GM12878 (cell line): Measurements from ENCODE around the gene OR2A5. TPM values are rescaled to one million over a fixed set of nuclear protein-coding genes. Genes with fewer than 3 reads are reported as not detected.

Experiments used
- ATAC-seq: fragments of 200-7000 bp; cut with Tn5 transposase; 3 replicates; pipeline ENCODE4 v1.9.1; 2020; ENCODE audit warnings: mild to moderate bottlenecking, moderate library complexity
- BruUV-seq: library from RNA; stranded (reverse); fragments of 400-500 nt; replicated peaks from 2 replicates; lab custom pipeline; 2021; lab: Mats Ljungman, UMichigan
- CTCF ChIA-PET: fragments of 300-600 bp; sonication (Branson Sonifier 250); formaldehyde crosslinking; extraction: SDS; loops from one replicate; lab custom pipeline; 2021; ENCODE audit warnings: inconsistent platforms; lab: Yijun Ruan, JAX
- POLR2A ChIA-PET: fragments of 350-600 bp; formaldehyde crosslinking; extraction: SDS; loops from one replicate; lab custom pipeline; 2021; ENCODE audit warnings: inconsistent platforms; lab: Charles Lee
- RAD21 ChIA-PET: fragments of 300-600 bp; sonication (Branson Sonifier 250); formaldehyde crosslinking; loops from one replicate; lab custom pipeline; 2023; ENCODE audit warnings: antibody characterized with exemption; ENCODE audit not compliant: unreplicated experiment; lab: Charles Lee
- SMC1A ChIA-PET: fragments of 300-600 bp; sonication (Branson Sonifier 250); formaldehyde crosslinking; loops from one replicate; lab custom pipeline; 2023; ENCODE audit not compliant: unreplicated experiment, uncharacterized antibody; lab: Charles Lee
- DNase-seq: peaks from one replicate; pipeline ENCODE4 v3.0.0-alpha.2; 2011; ENCODE audit warnings: low read depth, low spot score
- FAIRE-seq: peaks from 3 replicates; lab custom pipeline; 2011; peaks lifted over from hg19 to GRCh38; lab: Jason Lieb, UNC
- H2AFZ ChIP-seq: 2 replicates; pipeline ENCODE4 v1.6.0; 2011; ENCODE audit warnings: low read depth, low read length, control low read depth; ENCODE audit not compliant: control insufficient read depth
- H3K27ac ChIP-seq: 2 replicates; pipeline ENCODE4 v1.5.1; 2011; ENCODE audit warnings: control low read depth; ENCODE audit not compliant: control insufficient read depth, insufficient read depth
- H3K27me3 ChIP-seq, 2 experiments: replicated peaks in 1 of 2; 2 replicates each; pipeline versions ENCODE4 v1.6.0 to v1.6.1; 2011; ENCODE audit warnings: low read length in 1 of 2; ENCODE audit not compliant: control insufficient read depth in 2 of 2, insufficient read depth in 2 of 2
- H3K36me3 ChIP-seq, 2 experiments: 2 replicates each; pipeline ENCODE4 v1.5.1; 2011; ENCODE audit warnings: low read length in 1 of 2; ENCODE audit not compliant: control insufficient read depth in 2 of 2, insufficient read depth in 2 of 2
- H3K4me1 ChIP-seq: 2 replicates; pipeline ENCODE4 v1.6.1; 2011; ENCODE audit warnings: mild to moderate bottlenecking, low read length, moderate library complexity, mixed read lengths; ENCODE audit not compliant: control insufficient read depth, insufficient read depth
- H3K4me2 ChIP-seq: 2 replicates; pipeline ENCODE4 v1.6.0; 2011; ENCODE audit warnings: control low read depth; ENCODE audit not compliant: control insufficient read depth, insufficient read depth
- H3K4me3 ChIP-seq: fragments of 200-600 bp; sonication (generic); 2 replicates; pipeline ENCODE4 v1.5.1; 2016
- H3K79me2 ChIP-seq: 2 replicates; pipeline ENCODE4 v1.6.0; 2011; ENCODE audit warnings: low read length; ENCODE audit not compliant: control insufficient read depth, insufficient read depth
- H3K9ac ChIP-seq: 2 replicates; pipeline ENCODE4 v1.8.0; 2011; ENCODE audit warnings: low read length, control low read depth, mixed read lengths; ENCODE audit not compliant: control insufficient read depth, insufficient read depth
- H3K9me3 ChIP-seq: replicated peaks from 3 replicates; pipeline ENCODE4 v1.5.1; 2011; ENCODE audit warnings: mild to moderate bottlenecking, low read length; ENCODE audit not compliant: control insufficient read depth, insufficient read depth
- H4K20me1 ChIP-seq: 2 replicates; pipeline ENCODE4 v1.6.0; 2011; ENCODE audit not compliant: control insufficient read depth, insufficient read depth
- ATF7 ChIP-seq: fragments of 450-650 bp; IDR thresholded peaks from 2 replicates; pipeline ENCODE4 v1.6.1; 2016; ENCODE audit warnings: low read depth, mild to moderate bottlenecking
- BCL11A ChIP-seq: IDR thresholded peaks from 2 replicates; pipeline ENCODE4 v1.6.1; 2011; ENCODE audit warnings: low read depth, low read length
- CEBPB ChIP-seq, 2 experiments: fragments of 150-350 bp in 1 of 2; IDR thresholded peaks; 2 replicates each; pipeline ENCODE4 v1.6.1; 2012 to 2014; ENCODE audit warnings: low read depth in 2 of 2, low read length in 2 of 2, borderline replicate concordance in 1 of 2, inconsistent platforms in 1 of 2
- HDAC2 ChIP-seq: fragments of 200-600 bp; sonication (generic); IDR thresholded peaks from 2 replicates; pipeline ENCODE4 v1.6.1; 2017
- KDM1A ChIP-seq: fragments of 200-600 bp; sonication (generic); IDR thresholded peaks from 2 replicates; pipeline ENCODE4 v1.6.1; 2016; ENCODE audit warnings: borderline replicate concordance
- MTA3 ChIP-seq: IDR thresholded peaks from 2 replicates; pipeline ENCODE4 v1.6.1; 2012; ENCODE audit warnings: low read length, inconsistent platforms, borderline replicate concordance
- MYB ChIP-seq: fragments of 150-350 bp; IDR thresholded peaks from 2 replicates; pipeline ENCODE4 v1.6.1; 2014; ENCODE audit warnings: mild to moderate bottlenecking, low read depth, low read length, borderline replicate concordance
- NFIC ChIP-seq: IDR thresholded peaks from 2 replicates; pipeline ENCODE4 v1.6.1; 2012; ENCODE audit warnings: low read depth, mild to moderate bottlenecking, inconsistent platforms, low read length, moderate library complexity
- PKNOX1 ChIP-seq: fragments of 450-650 bp; IDR thresholded peaks from 2 replicates; pipeline ENCODE4 v1.6.1; 2016; ENCODE audit warnings: mild to moderate bottlenecking
- RB1 ChIP-seq: fragments of 450-650 bp; formaldehyde crosslinking; IDR thresholded peaks from 2 replicates; pipeline ENCODE4 v1.6.1; 2017; ENCODE audit warnings: mild to moderate bottlenecking, borderline replicate concordance
- SIN3A ChIP-seq: IDR thresholded peaks from 2 replicates; pipeline ENCODE4 v1.6.1; 2012; ENCODE audit warnings: low read depth, low read length, improper control_type of control experiment
- WGBS: methylation state at CpG from one replicate; pipeline ENCODE4 v1.1.6; 2016; ENCODE audit warnings: low lambda C conversion rate; ENCODE audit not compliant: insufficient replicate concordance, insufficient coverage; ENCODE audit errors: missing lambda C conversion rate; 5-methylcytosine and 5-hydroxymethylcytosine counted together
- in situ Hi-C: fragments of 300-500 bp; cut with MboI; formaldehyde crosslinking; loops from 9 replicates; pipeline ENCODE4 v1.14.3; 2018; ENCODE audit warnings: mixed read lengths
- intact Hi-C: fragments of 100-400 bp; cut with micrococcal nuclease; formaldehyde crosslinking; loops from one replicate; pipeline ENCODE4 v1.14.2; 2022; ENCODE audit not compliant: unreplicated experiment
- polyA plus RNA-seq, 11 experiments: library from polyadenylated mRNA; depleted of rRNA in 4 of 11; unstranded in 6 of 11; stranded (reverse) in 5 of 11; fragments of >200 nt; fragmentation: Nextera tagmentation in 4 of 11; fragmentation: Illumina TruSeq in 1 of 11; extraction: Ambion mirVana in 4 of 11; extraction: Trizol in 1 of 11; gene quantifications; 1 replicate in 1 of 11; 2 replicates in 10 of 11; pipeline versions ENCODE4 v1.2.1 to v1.2.3, GENCODE V29; 2011 to 2016; ENCODE audit warnings: inconsistent platforms in 2 of 11, missing spikeins in 2 of 11, low read depth in 1 of 11
- total RNA-seq, 4 experiments: library from RNA; depleted of rRNA in 3 of 4; stranded (reverse); fragments of >200 nt in 3 of 4; fragmentation: Illumina TruSeq in 1 of 4; extraction: Trizol in 1 of 4; gene quantifications; 2 replicates each; pipeline versions ENCODE4 v1.2.1 to v1.2.3, GENCODE V29; 2013 to 2021
- TF ChIP-seq, protein P1 (sequence below): fragments of 450-650 bp; IDR thresholded peaks from 2 replicates; pipeline ENCODE4 v1.6.1; 2017; ENCODE audit warnings: borderline replicate concordance

Gene OR2A5
- total and polyA plus RNA-seq, 10 of the 15 experiments (the other 5 are each of a cell fraction or from before 2014, with no cell fraction given): 0.19 TPM; not detected in 9

DNA sequence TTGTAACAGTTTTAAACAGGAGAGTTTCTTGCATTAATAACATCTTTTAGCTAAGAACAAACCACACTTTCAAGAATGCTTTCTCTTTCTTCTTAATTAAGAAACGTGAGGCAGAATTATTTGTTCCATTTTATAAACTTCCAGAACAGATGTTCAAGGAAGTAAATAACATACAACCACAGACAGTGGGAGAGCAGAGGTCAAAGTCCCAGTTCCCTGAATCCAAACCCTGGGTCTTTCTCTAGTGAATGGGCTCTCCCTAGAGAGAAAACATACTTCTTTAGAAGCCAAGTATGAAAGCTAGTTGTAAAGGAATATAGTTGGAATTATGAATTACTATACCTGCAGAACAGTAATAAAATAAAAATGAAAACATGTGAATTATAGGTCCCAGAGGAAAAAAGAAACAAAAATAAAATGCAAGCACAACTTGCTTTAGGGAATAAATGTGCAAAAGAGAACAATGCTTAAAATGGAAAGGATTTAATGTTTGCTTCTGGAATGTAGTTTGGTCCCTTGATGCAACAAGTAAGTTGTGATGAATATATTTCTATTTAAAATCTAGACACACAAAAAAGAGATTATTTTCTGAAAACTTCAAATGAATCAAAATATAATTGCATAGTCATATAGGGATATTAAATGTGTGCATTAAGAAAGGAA lies 42.6 kb upstream of the OR2A5 start:
- ChIA-PET SMC1A (no interaction called here), CTCF (interaction anchor here (1.0 kb wide), 1 partner anchor 40 kb away, joined by 3 read pairs; no protein-coding TSS in a partner anchor), POLR2A (no interaction called here), RAD21 (no interaction called here)
- FAIRE-seq: no peak
- Histone ChIP-seq H3K36me3 (no peaks in the 10 kb centered on the region), H3K9me3 (no peaks in the 10 kb centered on the region; the same call in 1 of the 3 replicates), H3K9ac (no peak overlapping the region), H3K4me1 (no peaks in the 10 kb centered on the region), H2AFZ (no peak overlapping the region), H3K79me2 (no peaks in the 10 kb centered on the region), H4K20me1 (no peaks in the 10 kb centered on the region), H3K4me2 (no peak overlapping the region), H3K27ac (no peak overlapping the region), H3K4me3 (no peak overlapping the region), H3K27me3 (no peaks in the 10 kb centered on the region)
- ATAC-seq: no peak
- no peak for DNase-seq
- no TSS peak for BruUV-seq
- intact Hi-C loops: no loop called here
- 0% methylated on average over 1 of the region's 1 CpG for WGBS
- in situ Hi-C loops: no loop called here
- no peak for TF ChIP-seq NFIC
- TF ChIP-seq RB1: no peak
- TF ChIP-seq KDM1A: no peak
- no peak for TF ChIP-seq PKNOX1
- TF ChIP-seq MYB: no peak
- no peak for TF ChIP-seq SIN3A
- TF ChIP-seq, protein P1, sequence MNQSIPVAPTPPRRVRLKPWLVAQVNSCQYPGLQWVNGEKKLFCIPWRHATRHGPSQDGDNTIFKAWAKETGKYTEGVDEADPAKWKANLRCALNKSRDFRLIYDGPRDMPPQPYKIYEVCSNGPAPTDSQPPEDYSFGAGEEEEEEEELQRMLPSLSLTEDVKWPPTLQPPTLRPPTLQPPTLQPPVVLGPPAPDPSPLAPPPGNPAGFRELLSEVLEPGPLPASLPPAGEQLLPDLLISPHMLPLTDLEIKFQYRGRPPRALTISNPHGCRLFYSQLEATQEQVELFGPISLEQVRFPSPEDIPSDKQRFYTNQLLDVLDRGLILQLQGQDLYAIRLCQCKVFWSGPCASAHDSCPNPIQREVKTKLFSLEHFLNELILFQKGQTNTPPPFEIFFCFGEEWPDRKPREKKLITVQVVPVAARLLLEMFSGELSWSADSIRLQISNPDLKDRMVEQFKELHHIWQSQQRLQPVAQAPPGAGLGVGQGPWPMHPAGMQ: no peak
- TF ChIP-seq HDAC2: no peak
- no peak for TF ChIP-seq CEBPB (IDR thresholded peaks at IDR 0.05; ENCODE audit: borderline replicate concordance in 1 of 2, low read depth in 2 of 2, low read length in 2 of 2)
- TF ChIP-seq BCL11A: no peak
- TF ChIP-seq ATF7: no peak
- no peak for TF ChIP-seq MTA3
